HEK293 (cell line): ENCODE data around the gene FBLN2.

Experiments used
- CTCF ChIA-PET: fragments of 350-600 bp; formaldehyde crosslinking; extraction: SDS; loops from one replicate; lab custom pipeline; 2021; ENCODE audit warnings: antibody characterized with exemption; lab: Yijun Ruan, JAX
- POLR2A ChIA-PET: fragments of 300-600 bp; formaldehyde crosslinking; extraction: SDS; loops from one replicate; lab custom pipeline; 2020; ENCODE audit warnings: antibody characterized with exemption, inconsistent platforms; lab: Yijun Ruan, JAX
- H3K27ac ChIP-seq: fragments of 200-500 bp; sonication (Bioruptor generic); 2 replicates; pipeline ENCODE4 v1.5.1; 2014; ENCODE audit warnings: low read depth, low read length, control low read depth, inconsistent platforms; ENCODE audit errors: extremely low read depth
- H3K36me3 ChIP-seq, 2 experiments: fragments of 200-500 bp in 1 of 2; sonication (Bioruptor generic) in 1 of 2; 1 replicate in 1 of 2; 2 replicates in 1 of 2; pipeline ENCODE4 v1.5.1; 2014 to 2017; ENCODE audit warnings: inconsistent platforms in 2 of 2, low read length in 2 of 2; ENCODE audit not compliant: control insufficient read depth in 2 of 2, insufficient read depth in 1 of 2
- H3K4me1 ChIP-seq: fragments of 200-500 bp; sonication (Bioruptor generic); 2 replicates; pipeline ENCODE4 v1.5.1; 2014; ENCODE audit warnings: mild to moderate bottlenecking, low read length, inconsistent platforms; ENCODE audit not compliant: control insufficient read depth, insufficient read depth
- H3K4me3 ChIP-seq: 2 replicates; pipeline ENCODE4 v1.5.1; 2011; ENCODE audit warnings: low read depth, mild to moderate bottlenecking, control low read depth, low read length, moderate library complexity
- H3K9me3 ChIP-seq: fragments of 200-500 bp; sonication (Bioruptor generic); 2 replicates; pipeline ENCODE4 v1.5.1; 2014; ENCODE audit warnings: low read depth, low read length, inconsistent platforms; ENCODE audit not compliant: control insufficient read depth, insufficient read depth
- SP7 ChIP-seq: fragments of 450-650 bp; formaldehyde crosslinking; IDR thresholded peaks from 2 replicates; pipeline ENCODE4 v1.5.1; 2016; ENCODE audit warnings: missing biosample characterization, missing genetic modification characterization
- TCF7L2 ChIP-seq: IDR thresholded peaks from 2 replicates; pipeline ENCODE4 v1.6.1; 2011; ENCODE audit warnings: low read depth, mild to moderate bottlenecking, inconsistent platforms, low read length, moderate library complexity, borderline replicate concordance
- ZFHX2 ChIP-seq: fragments of 450-650 bp; formaldehyde crosslinking; conservative IDR thresholded peaks from 2 replicates; pipeline ENCODE4 v1.5.1; 2016; ENCODE audit warnings: missing biosample characterization, missing genetic modification characterization
- ZIC2 ChIP-seq: fragments of 450-650 bp; formaldehyde crosslinking; IDR thresholded peaks from 2 replicates; pipeline ENCODE4 v1.5.1; 2016; ENCODE audit warnings: missing biosample characterization, missing genetic modification characterization
- ZNF146 ChIP-seq: fragments of 450-650 bp; formaldehyde crosslinking; IDR thresholded peaks from 2 replicates; pipeline ENCODE4 v1.5.1; 2016; ENCODE audit warnings: missing biosample characterization, missing genetic modification characterization
- ZNF174 ChIP-seq: fragments of 450-650 bp; formaldehyde crosslinking; IDR thresholded peaks from 2 replicates; pipeline ENCODE4 v1.5.0; 2017; ENCODE audit warnings: missing biosample characterization, mild to moderate bottlenecking, missing genetic modification characterization
- ZNF23 ChIP-seq: fragments of 450-650 bp; formaldehyde crosslinking; IDR thresholded peaks from 2 replicates; pipeline ENCODE4 v1.5.1; 2016; ENCODE audit warnings: missing biosample characterization, missing genetic modification characterization, borderline replicate concordance
- ZNF239 ChIP-seq: fragments of 450-650 bp; formaldehyde crosslinking; IDR thresholded peaks from 2 replicates; pipeline ENCODE4 v1.5.1; 2016; ENCODE audit warnings: missing biosample characterization, missing genetic modification characterization
- ZNF280C ChIP-seq: fragments of 450-650 bp; formaldehyde crosslinking; IDR thresholded peaks from 2 replicates; pipeline ENCODE4 v1.5.1; 2016; ENCODE audit warnings: missing biosample characterization, missing genetic modification characterization
- ZNF404 ChIP-seq: fragments of 450-650 bp; formaldehyde crosslinking; IDR thresholded peaks from 2 replicates; pipeline ENCODE4 v1.5.1; 2017; ENCODE audit warnings: missing biosample characterization, missing genetic modification characterization
- ZNF426 ChIP-seq: fragments of 450-650 bp; formaldehyde crosslinking; IDR thresholded peaks from 2 replicates; pipeline ENCODE4 v1.5.1; 2017; ENCODE audit warnings: missing biosample characterization, missing genetic modification characterization, mild to moderate bottlenecking, inconsistent platforms, moderate library complexity
- ZNF473 ChIP-seq: fragments of 450-650 bp; formaldehyde crosslinking; IDR thresholded peaks from 2 replicates; pipeline ENCODE4 v1.5.1; 2017; ENCODE audit warnings: missing biosample characterization, missing genetic modification characterization
- ZNF558 ChIP-seq: fragments of 450-650 bp; formaldehyde crosslinking; IDR thresholded peaks from 2 replicates; pipeline ENCODE4 v1.5.1; 2016; ENCODE audit warnings: missing biosample characterization, missing genetic modification characterization
- ZNF600 ChIP-seq: fragments of 450-650 bp; formaldehyde crosslinking; IDR thresholded peaks from 2 replicates; pipeline ENCODE4 v1.5.1; 2016; ENCODE audit warnings: missing biosample characterization, missing genetic modification characterization
- ZNF626 ChIP-seq: fragments of 450-650 bp; sonication (Bioruptor Pico); formaldehyde crosslinking; IDR thresholded peaks from 2 replicates; pipeline ENCODE4 v1.5.1; 2018; ENCODE audit warnings: missing biosample characterization, missing genetic modification characterization, inconsistent platforms
- ZNF843 ChIP-seq: fragments of 450-650 bp; formaldehyde crosslinking; IDR thresholded peaks from 2 replicates; pipeline ENCODE4 v1.5.1; 2016; ENCODE audit warnings: missing biosample characterization, missing genetic modification characterization
- TF ChIP-seq, protein P1 (sequence below): fragments of 450-650 bp; formaldehyde crosslinking; IDR thresholded peaks from 2 replicates; pipeline ENCODE4 v1.5.1; 2016; ENCODE audit warnings: missing biosample characterization, missing genetic modification characterization
- TF ChIP-seq, protein P2 (sequence below): fragments of 450-650 bp; formaldehyde crosslinking; IDR thresholded peaks from 2 replicates; pipeline ENCODE4 v1.5.1; 2017; ENCODE audit warnings: missing biosample characterization, missing genetic modification characterization

Gene FBLN2

GRCh38 chr3:13563911-13564310 is 15.0 kb downstream of the FBLN2 start:
- H3K4me1 ChIP-seq = no peaks in the 10 kb centered on the region
- POLR2A ChIA-PET = no interaction called here
- TF ChIP-seq ZNF239 (tag by site-specific recombination) = no peak
- TF ChIP-seq ZNF843 (tag by site-specific recombination) = no peak
- no peak for TF ChIP-seq ZNF600 (tag by site-specific recombination)
- TF ChIP-seq, protein P1, sequence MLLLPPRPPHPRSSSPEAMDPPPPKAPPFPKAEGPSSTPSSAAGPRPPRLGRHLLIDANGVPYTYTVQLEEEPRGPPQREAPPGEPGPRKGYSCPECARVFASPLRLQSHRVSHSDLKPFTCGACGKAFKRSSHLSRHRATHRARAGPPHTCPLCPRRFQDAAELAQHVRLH = no peak
- no peak for TF ChIP-seq ZNF146
- no peak for TF ChIP-seq ZNF626 (tag by site-specific recombination)
- no peak for TF ChIP-seq TCF7L2
- TF ChIP-seq ZNF174 (tag by site-specific recombination) = no peak
- TF ChIP-seq ZNF404 (tag by site-specific recombination) = no peak
- no peak for TF ChIP-seq ZNF23
- TF ChIP-seq, protein P2, sequence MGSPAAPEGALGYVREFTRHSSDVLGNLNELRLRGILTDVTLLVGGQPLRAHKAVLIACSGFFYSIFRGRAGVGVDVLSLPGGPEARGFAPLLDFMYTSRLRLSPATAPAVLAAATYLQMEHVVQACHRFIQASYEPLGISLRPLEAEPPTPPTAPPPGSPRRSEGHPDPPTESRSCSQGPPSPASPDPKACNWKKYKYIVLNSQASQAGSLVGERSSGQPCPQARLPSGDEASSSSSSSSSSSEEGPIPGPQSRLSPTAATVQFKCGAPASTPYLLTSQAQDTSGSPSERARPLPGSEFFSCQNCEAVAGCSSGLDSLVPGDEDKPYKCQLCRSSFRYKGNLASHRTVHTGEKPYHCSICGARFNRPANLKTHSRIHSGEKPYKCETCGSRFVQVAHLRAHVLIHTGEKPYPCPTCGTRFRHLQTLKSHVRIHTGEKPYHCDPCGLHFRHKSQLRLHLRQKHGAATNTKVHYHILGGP (tag by site-specific recombination) = no peak
- no peak for TF ChIP-seq ZNF558 (tag by site-specific recombination)
- TF ChIP-seq ZNF473 = no peak
- TF ChIP-seq, all 188 proteins: peak for 0
- CTCF ChIA-PET = interaction anchor here (0.6 to 0.8 kb wide), 2 partner anchors 37 to 64 kb away, joined by 3 to 4 read pairs; no protein-coding TSS in a partner anchor
- no peak overlapping the region for H3K27ac ChIP-seq
- no peaks in the 10 kb centered on the region for H3K9me3 ChIP-seq
- no peak overlapping the region for H3K4me3 ChIP-seq
- no peaks in the 10 kb centered on the region for H3K36me3 ChIP-seq

GRCh38 chr3:13564751-13565560 is 16.0 kb downstream of the FBLN2 start:
- Histone ChIP-seq H3K4me1 (no peaks in the 10 kb centered on the region), H3K27ac (no peak overlapping the region), H3K36me3 (no peaks in the 10 kb centered on the region), H3K4me3 (no peak overlapping the region), H3K9me3 (no peaks in the 10 kb centered on the region)
- POLR2A ChIA-PET = no interaction called here
- CTCF ChIA-PET = interaction anchor here (0.6 kb wide), 1 partner anchor 36 kb away, joined by 4 read pairs; no protein-coding TSS in a partner anchor
- TF ChIP-seq SP7 (tag by site-specific recombination) (no peak), ZFHX2 (tag by site-specific recombination) (0 out of 2 replicates have a peak, but pooled peaks have one; percentile 38), ZNF426 (no peak), ZNF280C (tag by site-specific recombination) (no peak), ZIC2 (tag by site-specific recombination) (peak; percentile 69)
